GM12891 (cell line): ENCODE results near the gene OCA2.

ENCODE experiments used
- POLR2A ChIP-seq: IDR thresholded peaks from 2 replicates; pipeline ENCODE4 v1.6.1; 2011; ENCODE audit warnings: low read depth, low read length, control low read depth
- POLR2AphosphoS5 ChIP-seq: IDR thresholded peaks from 2 replicates; pipeline ENCODE4 v1.6.1; 2011; ENCODE audit warnings: low read depth, low read length, control low read depth

DNA sequence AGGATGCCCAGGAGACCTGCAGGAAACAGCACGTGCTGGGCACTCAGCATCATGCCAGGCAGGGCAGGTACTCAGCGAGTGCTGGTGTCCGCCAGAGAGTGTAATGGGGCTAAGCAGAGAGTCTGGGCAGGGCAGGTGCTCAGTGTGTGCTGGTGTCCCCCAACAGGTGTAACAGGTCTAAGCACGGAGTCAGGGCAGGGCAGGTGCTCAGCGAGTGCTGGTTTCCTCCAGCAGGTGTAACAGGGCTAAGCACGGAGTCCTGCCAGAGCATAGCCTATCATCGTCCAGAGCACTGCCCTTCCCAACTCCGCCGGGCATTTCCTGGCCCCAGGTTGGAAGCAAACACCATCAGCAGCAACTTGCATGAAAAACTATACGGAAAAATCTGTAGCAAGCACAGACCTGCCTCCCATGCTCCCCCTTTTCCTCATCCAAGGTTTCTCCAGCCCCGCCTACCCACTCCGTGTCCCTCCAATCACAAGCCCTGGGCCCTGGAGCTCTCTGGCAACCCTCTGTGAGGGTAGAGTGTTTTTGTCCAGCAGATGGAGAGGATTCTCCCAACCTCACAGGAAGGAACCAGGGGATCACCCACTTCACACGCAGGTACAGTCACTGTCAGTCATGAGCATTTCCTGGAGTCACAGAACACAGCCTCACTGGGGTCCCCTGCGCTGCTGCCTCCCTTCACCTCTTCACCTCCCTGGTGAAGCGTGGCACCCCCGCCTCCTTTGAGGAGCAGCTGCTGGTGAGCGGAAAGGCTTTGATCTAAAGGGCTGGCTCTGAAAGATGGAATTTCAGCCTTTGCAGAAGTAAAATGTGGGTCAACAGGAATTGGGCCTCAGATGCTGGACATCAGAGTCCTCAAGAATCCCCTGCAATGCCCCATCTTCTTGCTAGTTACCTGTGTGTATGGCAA, 302.5 kb downstream of the OCA2 start:
- TF ChIP-seq POLR2AphosphoS5, result no peak
- no peak for TF ChIP-seq POLR2A
